Sigmoid colon (tissue), 7 donors: ENCODE data around the gene OLFML3. TPM values are rescaled to one million over a fixed set of nuclear protein-coding genes. Genes with fewer than 3 reads are reported as not detected.

Experiments used
- DNase-seq: peaks from one replicate; pipeline ENCODE4 v3.0.0-alpha.2; 2019
- H3K27ac ChIP-seq, 4 donors: fragments of 200-600 bp; sonication (generic); one replicate each; pipeline ENCODE4 v1.5.1; 2016 to 2019; ENCODE audit warnings: mild to moderate bottlenecking in 1 of 4
- H3K27me3 ChIP-seq, 3 donors: fragments of 200-600 bp; sonication (generic); one replicate each; pipeline ENCODE4 v1.5.1; 2019; ENCODE audit warnings: mild to moderate bottlenecking in 1 of 3
- H3K36me3 ChIP-seq, 4 donors: fragments of 200-600 bp; sonication (generic); one replicate each; pipeline ENCODE4 v1.5.1; 2016 to 2019
- H3K4me1 ChIP-seq, 4 donors: fragments of 200-600 bp; sonication (generic); one replicate each; pipeline ENCODE4 v1.5.1; 2017 to 2019
- H3K4me3 ChIP-seq, 4 donors: fragments of 200-600 bp; sonication (generic); one replicate each; pipeline ENCODE4 v1.5.1; 2017 to 2019; ENCODE audit warnings: mild to moderate bottlenecking in 2 of 4, moderate library complexity in 1 of 4
- H3K9me3 ChIP-seq, 4 donors: fragments of 200-600 bp in 3 of 4; sonication (generic) in 3 of 4; one replicate each; pipeline versions ENCODE4 v1.5.1 to v1.6.1; 2013 to 2019
- CTCF ChIP-seq, 4 experiments: fragments of 450-650 bp in 3 of 4; fragments of 200-600 bp in 1 of 4; IDR thresholded peaks; one replicate each; pipeline ENCODE4 v1.5.1; 2016 to 2019; ENCODE audit warnings: antibody characterized with exemption in 4 of 4, mild to moderate bottlenecking in 3 of 4, moderate library complexity in 2 of 4
- EP300 ChIP-seq, 4 donors: sonication (generic); formaldehyde crosslinking; IDR thresholded peaks; one replicate each; pipeline ENCODE4 v1.6.1; 2017; ENCODE audit warnings: antibody characterized with exemption in 4 of 4
- POLR2A ChIP-seq, 2 donors: fragments of 450-650 bp; IDR thresholded peaks; one replicate each; pipeline ENCODE4 v1.6.1; 2016; ENCODE audit warnings: antibody characterized with exemption in 2 of 2, mild to moderate bottlenecking in 2 of 2, moderate library complexity in 2 of 2
- POLR2AphosphoS5 ChIP-seq, 4 donors: sonication (generic); formaldehyde crosslinking; IDR thresholded peaks; one replicate each; pipeline ENCODE4 v1.6.1; 2017; ENCODE audit warnings: antibody characterized with exemption in 4 of 4
- WGBS, 2 donors: extraction: QIAGEN DNeasy Blood & Tissue Kit; methylation state at CpG; one replicate each; pipeline ENCODE4 v1.1.7; 2013; 5-methylcytosine and 5-hydroxymethylcytosine counted together
- intact Hi-C: fragments of 100-400 bp; cut with DNase I; formaldehyde crosslinking; loops from one replicate; pipeline ENCODE4 v1.15.1; 2023
- polyA plus RNA-seq, 3 donors: library from polyadenylated mRNA; stranded (reverse); fragments of 200-250 nt; gene quantifications; one replicate each; pipeline ENCODE4 v1.2.3, GENCODE V29; 2013
- total RNA-seq, 4 donors: library from RNA; depleted of rRNA; stranded (reverse); fragments of >200 nt; gene quantifications; one replicate each; pipeline ENCODE4 v1.1.0, GENCODE V29; 2016
- donor health status: healthy with polysubstance abuse.
- donor health status: Bipolar disorder and iron deficiency.
- donor health status: healthy.

The OLFML3 gene
- total and polyA plus RNA-seq, 7 donors: 14.1 to 149 (median 94.0) TPM

- peaks cover 39 to 70% (median 49%) of the 10 kb centered on the region in 4 donors for H3K36me3 ChIP-seq
- intact Hi-C loops: loop anchor here (5.0 kb wide), 1 partner anchor 439 kb away; no protein-coding TSS in a partner anchor
- H3K4me1 ChIP-seq: peaks cover 0 to 32% (median 19%) of the 10 kb centered on the region in 4 donors
- H3K4me3 ChIP-seq: no peak overlapping the region
- 87 to 98% methylated on average over 9 of the region's 9 CpGs for WGBS, 2 donors
- TF ChIP-seq EP300 (IDR thresholded peaks at IDR 0.05): no peak
- TF ChIP-seq POLR2A (IDR thresholded peaks at IDR 0.05): no peak
- no peak for TF ChIP-seq POLR2AphosphoS5 (IDR thresholded peaks at IDR 0.05)
- TF ChIP-seq CTCF (IDR thresholded peaks at IDR 0.05): no peak
- no peaks in the 10 kb centered on the region for H3K9me3 ChIP-seq
- no peak for DNase-seq
- no peak overlapping the region for H3K27ac ChIP-seq
- no peaks in the 10 kb centered on the region for H3K27me3 ChIP-seq
Measured at GRCh38 chr1:113972954-113973353, 6.3 kb upstream of the OLFML3 start.

DNA sequence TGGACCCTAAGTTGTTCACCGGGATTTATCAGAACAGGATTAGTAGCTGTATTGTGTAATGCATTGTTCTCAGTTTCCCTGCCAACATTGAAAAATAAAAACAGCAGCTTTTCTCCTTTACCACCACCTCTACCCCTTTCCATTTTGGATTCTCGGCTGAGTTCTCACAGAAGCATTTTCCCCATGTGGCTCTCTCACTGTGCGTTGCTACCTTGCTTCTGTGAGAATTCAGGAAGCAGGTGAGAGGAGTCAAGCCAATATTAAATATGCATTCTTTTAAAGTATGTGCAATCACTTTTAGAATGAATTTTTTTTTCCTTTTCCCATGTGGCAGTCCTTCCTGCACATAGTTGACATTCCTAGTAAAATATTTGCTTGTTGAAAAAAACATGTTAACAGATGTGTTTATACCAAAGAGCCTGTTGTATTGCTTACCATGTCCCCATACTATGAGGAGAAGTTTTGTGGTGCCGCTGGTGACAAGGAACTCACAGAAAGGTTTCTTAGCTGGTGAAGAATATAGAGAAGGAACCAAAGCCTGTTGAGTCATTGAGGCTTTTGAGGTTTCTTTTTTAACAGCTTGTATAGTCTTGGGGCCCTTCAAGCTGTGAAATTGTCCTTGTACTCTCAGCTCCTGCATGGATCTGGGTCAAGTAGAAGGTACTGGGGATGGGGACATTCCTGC lies 3.9 kb upstream of the OLFML3 start:
- Histone ChIP-seq H3K27me3 (no peaks in the 10 kb centered on the region), H3K36me3 (peaks cover 20 to 46% (median 25%) of the 10 kb centered on the region in 4 donors), H3K4me1 (peaks cover 0 to 49% (median 32%) of the 10 kb centered on the region in 4 donors), H3K9me3 (no peaks in the 10 kb centered on the region), H3K4me3 (no peak overlapping the region), H3K27ac (peak overlapping the region in 1 of 4 donors; percentile 90)
- intact Hi-C loops: no loop called here
- DNase-seq: no peak
- TF ChIP-seq EP300 (IDR thresholded peaks at IDR 0.05) (no peak), POLR2AphosphoS5 (IDR thresholded peaks at IDR 0.05) (no peak), POLR2A (IDR thresholded peaks at IDR 0.05) (no peak), CTCF (IDR thresholded peaks at IDR 0.05) (no peak)
- WGBS, 2 donors: 58 to 83% methylated on average over 4 of the region's 4 CpGs

DNA sequence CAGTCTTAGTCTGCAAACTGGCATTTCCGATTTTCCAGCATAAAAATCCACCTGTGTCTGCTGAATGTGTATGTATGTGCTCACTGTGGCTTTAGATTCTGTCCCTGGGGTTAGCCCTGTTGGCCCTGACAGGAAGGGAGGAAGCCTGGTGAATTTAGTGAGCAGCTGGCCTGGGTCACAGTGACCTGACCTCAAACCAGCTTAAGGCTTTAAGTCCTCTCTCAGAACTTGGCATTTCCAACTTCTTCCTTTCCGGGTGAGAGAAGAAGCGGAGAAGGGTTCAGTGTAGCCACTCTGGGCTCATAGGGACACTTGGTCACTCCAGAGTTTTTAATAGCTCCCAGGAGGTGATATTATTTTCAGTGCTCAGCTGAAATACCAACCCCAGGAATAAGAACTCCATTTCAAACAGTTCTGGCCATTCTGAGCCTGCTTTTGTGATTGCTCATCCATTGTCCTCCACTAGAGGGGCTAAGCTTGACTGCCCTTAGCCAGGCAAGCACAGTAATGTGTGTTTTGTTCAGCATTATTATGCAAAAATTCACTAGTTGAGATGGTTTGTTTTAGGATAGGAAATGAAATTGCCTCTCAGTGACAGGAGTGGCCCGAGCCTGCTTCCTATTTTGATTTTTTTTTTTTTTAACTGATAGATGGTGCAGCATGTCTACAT lies 2.5 kb upstream of the OLFML3 start:
- no peak for DNase-seq
- peak overlapping the region in 3 of 4 donors; percentile 41 to 90 (median 42) for H3K27ac ChIP-seq
- H3K4me3 ChIP-seq: no peak overlapping the region
- 68 to 76% methylated on average over 4 of the region's 4 CpGs for WGBS, 2 donors
- peaks cover 18 to 32% (median 20%) of the 10 kb centered on the region in 4 donors for H3K36me3 ChIP-seq
- H3K9me3 ChIP-seq: no peaks in the 10 kb centered on the region
- TF ChIP-seq POLR2AphosphoS5 (IDR thresholded peaks at IDR 0.05) (peak in 1 of 4 donors; percentile 25), CTCF (IDR thresholded peaks at IDR 0.05) (peak in 2 of 4 experiments; percentile 9 to 29), EP300 (IDR thresholded peaks at IDR 0.05) (no peak), POLR2A (IDR thresholded peaks at IDR 0.05) (no peak)
- H3K27me3 ChIP-seq: no peaks in the 10 kb centered on the region
- peaks cover 0 to 63% (median 46%) of the 10 kb centered on the region in 4 donors for H3K4me1 ChIP-seq
- intact Hi-C loops: no loop called here

DNA sequence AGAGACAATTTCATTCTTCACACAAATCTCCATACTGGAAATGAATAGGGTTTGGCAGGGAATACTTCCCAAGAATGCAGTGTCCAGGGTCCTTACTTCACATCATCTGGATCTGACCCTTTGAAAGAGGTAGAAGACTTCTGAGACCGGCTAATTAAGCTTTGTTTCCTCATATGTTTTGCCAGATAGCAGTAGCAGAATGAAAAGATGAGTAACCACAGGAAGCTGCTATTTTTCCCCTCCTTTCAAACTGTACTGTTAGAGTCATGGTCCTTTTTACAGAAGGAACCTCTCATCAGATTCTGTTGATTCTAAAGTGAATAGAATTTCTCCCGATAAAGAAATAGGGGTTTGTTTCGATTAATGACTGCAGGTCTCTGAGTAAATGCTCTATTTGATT lies 1.4 kb upstream of the OLFML3 start:
- H3K4me3 ChIP-seq: no peak overlapping the region
- no peaks in the 10 kb centered on the region for H3K9me3 ChIP-seq
- H3K4me1 ChIP-seq: peaks cover 0 to 75% (median 57%) of the 10 kb centered on the region in 4 donors
- TF ChIP-seq EP300 (IDR thresholded peaks at IDR 0.05) (no peak), CTCF (IDR thresholded peaks at IDR 0.05) (no peak), POLR2AphosphoS5 (IDR thresholded peaks at IDR 0.05) (no peak), POLR2A (IDR thresholded peaks at IDR 0.05) (no peak)
- intact Hi-C loops: loop anchor here (1.0 to 2.0 kb wide), 4 partner anchors 49 to 368 kb away; partner anchors contain the start of genes AP4B1, DCLRE1B and HIPK1
- H3K27me3 ChIP-seq: no peaks in the 10 kb centered on the region
- 76 to 89% methylated on average over 3 of the region's 3 CpGs for WGBS, 2 donors
- peaks cover 6 to 20% (median 9%) of the 10 kb centered on the region in 4 donors for H3K36me3 ChIP-seq
- no peak for DNase-seq
- H3K27ac ChIP-seq: peak overlapping the region in 3 of 4 donors; percentile 90 to 91 (median 90)
